HEK293 (cell line): ENCODE measurements around the gene NNAT.

Experiments used
- YY1 ChIP-seq: fragments of 450-650 bp; formaldehyde crosslinking; IDR thresholded peaks from 2 replicates; pipeline ENCODE4 v1.5.1; 2018; ENCODE audit warnings: missing biosample characterization, missing genetic modification characterization
- ZFP41 ChIP-seq: fragments of 450-650 bp; formaldehyde crosslinking; IDR thresholded peaks from 2 replicates; pipeline ENCODE4 v1.5.1; 2016; ENCODE audit warnings: missing biosample characterization, missing genetic modification characterization, borderline replicate concordance
- ZNF324 ChIP-seq: fragments of 450-650 bp; formaldehyde crosslinking; IDR thresholded peaks from 2 replicates; pipeline ENCODE4 v1.5.1; 2016; ENCODE audit warnings: missing biosample characterization, missing genetic modification characterization
- TF ChIP-seq, protein P1 (sequence below): fragments of 450-650 bp; formaldehyde crosslinking; IDR thresholded peaks from 2 replicates; pipeline ENCODE4 v1.5.1; 2016; ENCODE audit warnings: missing biosample characterization, missing genetic modification characterization
- TF ChIP-seq, protein P2 (sequence below): fragments of 450-650 bp; formaldehyde crosslinking; IDR thresholded peaks from 2 replicates; pipeline ENCODE4 v1.5.1; 2016; ENCODE audit warnings: missing biosample characterization, missing genetic modification characterization
- TF ChIP-seq, protein P3 (sequence below): fragments of 450-650 bp; formaldehyde crosslinking; IDR thresholded peaks from 2 replicates; pipeline ENCODE4 v1.5.1; 2016; ENCODE audit warnings: missing biosample characterization, missing genetic modification characterization
- TF ChIP-seq, protein P4 (sequence below): fragments of 450-650 bp; formaldehyde crosslinking; IDR thresholded peaks from 2 replicates; pipeline ENCODE4 v1.5.1; 2016; ENCODE audit warnings: missing biosample characterization, missing genetic modification characterization, borderline replicate concordance
- TF ChIP-seq, protein P5 (sequence below): fragments of 450-650 bp; formaldehyde crosslinking; IDR thresholded peaks from 2 replicates; pipeline ENCODE4 v1.5.1; 2016; ENCODE audit warnings: missing biosample characterization, missing genetic modification characterization, borderline replicate concordance

DNA sequence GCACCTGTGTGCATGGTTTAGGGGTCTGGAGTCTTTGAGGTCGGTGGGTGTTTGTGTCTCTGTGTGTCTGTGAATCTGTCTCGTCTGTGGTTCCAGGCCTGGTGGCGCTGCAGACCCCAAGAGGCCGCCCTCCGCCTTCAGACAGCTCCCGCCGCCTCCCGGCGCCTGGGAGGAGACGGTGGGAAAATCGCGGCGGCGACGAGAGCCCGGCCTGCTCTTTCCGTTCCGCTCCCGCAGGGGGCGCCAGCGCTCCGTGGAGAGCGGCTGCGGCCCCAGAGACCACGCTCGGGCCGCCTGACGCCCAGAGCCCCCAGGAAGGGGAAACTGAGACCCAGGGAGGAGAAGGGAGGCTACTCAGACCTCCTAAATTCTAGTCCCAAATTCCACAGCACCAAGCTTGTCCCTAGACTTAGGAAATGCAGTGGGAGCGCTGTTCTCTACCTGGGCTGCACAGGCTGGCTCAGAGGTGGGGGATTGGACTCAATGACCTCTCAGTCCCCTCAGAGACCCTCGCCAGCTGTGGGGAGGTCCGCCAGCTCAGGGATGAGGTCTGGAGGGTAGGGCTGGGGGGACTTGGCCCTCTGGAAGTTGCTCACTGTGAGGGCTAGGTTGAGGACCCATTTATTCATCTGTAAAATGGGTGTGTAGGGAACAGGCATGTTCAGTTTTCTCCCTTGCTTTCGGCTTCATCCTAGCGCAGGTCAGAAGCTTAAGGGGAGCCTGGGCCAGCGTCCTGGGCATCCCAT lies 43.5 kb downstream of the NNAT start:
- TF ChIP-seq, protein P1, sequence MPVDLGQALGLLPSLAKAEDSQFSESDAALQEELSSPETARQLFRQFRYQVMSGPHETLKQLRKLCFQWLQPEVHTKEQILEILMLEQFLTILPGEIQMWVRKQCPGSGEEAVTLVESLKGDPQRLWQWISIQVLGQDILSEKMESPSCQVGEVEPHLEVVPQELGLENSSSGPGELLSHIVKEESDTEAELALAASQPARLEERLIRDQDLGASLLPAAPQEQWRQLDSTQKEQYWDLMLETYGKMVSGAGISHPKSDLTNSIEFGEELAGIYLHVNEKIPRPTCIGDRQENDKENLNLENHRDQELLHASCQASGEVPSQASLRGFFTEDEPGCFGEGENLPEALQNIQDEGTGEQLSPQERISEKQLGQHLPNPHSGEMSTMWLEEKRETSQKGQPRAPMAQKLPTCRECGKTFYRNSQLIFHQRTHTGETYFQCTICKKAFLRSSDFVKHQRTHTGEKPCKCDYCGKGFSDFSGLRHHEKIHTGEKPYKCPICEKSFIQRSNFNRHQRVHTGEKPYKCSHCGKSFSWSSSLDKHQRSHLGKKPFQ (tag by site-specific recombination): no peak
- TF ChIP-seq, protein P2, sequence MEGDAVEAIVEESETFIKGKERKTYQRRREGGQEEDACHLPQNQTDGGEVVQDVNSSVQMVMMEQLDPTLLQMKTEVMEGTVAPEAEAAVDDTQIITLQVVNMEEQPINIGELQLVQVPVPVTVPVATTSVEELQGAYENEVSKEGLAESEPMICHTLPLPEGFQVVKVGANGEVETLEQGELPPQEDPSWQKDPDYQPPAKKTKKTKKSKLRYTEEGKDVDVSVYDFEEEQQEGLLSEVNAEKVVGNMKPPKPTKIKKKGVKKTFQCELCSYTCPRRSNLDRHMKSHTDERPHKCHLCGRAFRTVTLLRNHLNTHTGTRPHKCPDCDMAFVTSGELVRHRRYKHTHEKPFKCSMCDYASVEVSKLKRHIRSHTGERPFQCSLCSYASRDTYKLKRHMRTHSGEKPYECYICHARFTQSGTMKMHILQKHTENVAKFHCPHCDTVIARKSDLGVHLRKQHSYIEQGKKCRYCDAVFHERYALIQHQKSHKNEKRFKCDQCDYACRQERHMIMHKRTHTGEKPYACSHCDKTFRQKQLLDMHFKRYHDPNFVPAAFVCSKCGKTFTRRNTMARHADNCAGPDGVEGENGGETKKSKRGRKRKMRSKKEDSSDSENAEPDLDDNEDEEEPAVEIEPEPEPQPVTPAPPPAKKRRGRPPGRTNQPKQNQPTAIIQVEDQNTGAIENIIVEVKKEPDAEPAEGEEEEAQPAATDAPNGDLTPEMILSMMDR: peak; percentile 92
- TF ChIP-seq, protein P3, sequence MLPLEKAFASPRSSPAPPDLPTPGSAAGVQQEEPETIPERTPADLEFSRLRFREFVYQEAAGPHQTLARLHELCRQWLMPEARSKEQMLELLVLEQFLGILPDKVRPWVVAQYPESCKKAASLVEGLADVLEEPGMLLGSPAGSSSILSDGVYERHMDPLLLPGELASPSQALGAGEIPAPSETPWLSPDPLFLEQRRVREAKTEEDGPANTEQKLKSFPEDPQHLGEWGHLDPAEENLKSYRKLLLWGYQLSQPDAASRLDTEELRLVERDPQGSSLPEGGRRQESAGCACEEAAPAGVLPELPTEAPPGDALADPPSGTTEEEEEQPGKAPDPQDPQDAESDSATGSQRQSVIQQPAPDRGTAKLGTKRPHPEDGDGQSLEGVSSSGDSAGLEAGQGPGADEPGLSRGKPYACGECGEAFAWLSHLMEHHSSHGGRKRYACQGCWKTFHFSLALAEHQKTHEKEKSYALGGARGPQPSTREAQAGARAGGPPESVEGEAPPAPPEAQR (tag by site-specific recombination): no peak
- TF ChIP-seq YY1: no peak
- TF ChIP-seq ZNF324 (tag by site-specific recombination): no peak
- TF ChIP-seq, protein P4, sequence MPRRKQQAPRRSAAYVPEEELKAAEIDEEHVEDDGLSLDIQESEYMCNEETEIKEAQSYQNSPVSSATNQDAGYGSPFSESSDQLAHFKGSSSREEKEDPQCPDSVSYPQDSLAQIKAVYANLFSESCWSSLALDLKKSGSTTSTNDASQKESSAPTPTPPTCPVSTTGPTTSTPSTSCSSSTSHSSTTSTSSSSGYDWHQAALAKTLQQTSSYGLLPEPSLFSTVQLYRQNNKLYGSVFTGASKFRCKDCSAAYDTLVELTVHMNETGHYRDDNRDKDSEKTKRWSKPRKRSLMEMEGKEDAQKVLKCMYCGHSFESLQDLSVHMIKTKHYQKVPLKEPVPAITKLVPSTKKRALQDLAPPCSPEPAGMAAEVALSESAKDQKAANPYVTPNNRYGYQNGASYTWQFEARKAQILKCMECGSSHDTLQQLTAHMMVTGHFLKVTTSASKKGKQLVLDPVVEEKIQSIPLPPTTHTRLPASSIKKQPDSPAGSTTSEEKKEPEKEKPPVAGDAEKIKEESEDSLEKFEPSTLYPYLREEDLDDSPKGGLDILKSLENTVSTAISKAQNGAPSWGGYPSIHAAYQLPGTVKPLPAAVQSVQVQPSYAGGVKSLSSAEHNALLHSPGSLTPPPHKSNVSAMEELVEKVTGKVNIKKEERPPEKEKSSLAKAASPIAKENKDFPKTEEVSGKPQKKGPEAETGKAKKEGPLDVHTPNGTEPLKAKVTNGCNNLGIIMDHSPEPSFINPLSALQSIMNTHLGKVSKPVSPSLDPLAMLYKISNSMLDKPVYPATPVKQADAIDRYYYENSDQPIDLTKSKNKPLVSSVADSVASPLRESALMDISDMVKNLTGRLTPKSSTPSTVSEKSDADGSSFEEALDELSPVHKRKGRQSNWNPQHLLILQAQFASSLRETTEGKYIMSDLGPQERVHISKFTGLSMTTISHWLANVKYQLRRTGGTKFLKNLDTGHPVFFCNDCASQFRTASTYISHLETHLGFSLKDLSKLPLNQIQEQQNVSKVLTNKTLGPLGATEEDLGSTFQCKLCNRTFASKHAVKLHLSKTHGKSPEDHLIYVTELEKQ: no peak
- TF ChIP-seq, protein P5, sequence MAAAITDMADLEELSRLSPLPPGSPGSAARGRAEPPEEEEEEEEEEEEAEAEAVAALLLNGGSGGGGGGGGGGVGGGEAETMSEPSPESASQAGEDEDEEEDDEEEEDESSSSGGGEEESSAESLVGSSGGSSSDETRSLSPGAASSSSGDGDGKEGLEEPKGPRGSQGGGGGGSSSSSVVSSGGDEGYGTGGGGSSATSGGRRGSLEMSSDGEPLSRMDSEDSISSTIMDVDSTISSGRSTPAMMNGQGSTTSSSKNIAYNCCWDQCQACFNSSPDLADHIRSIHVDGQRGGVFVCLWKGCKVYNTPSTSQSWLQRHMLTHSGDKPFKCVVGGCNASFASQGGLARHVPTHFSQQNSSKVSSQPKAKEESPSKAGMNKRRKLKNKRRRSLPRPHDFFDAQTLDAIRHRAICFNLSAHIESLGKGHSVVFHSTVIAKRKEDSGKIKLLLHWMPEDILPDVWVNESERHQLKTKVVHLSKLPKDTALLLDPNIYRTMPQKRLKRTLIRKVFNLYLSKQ (tag by site-specific recombination): no peak
- no peak for TF ChIP-seq ZFP41 (tag by site-specific recombination)
